ENCODE data around the gene PTPN3.

DNA sequence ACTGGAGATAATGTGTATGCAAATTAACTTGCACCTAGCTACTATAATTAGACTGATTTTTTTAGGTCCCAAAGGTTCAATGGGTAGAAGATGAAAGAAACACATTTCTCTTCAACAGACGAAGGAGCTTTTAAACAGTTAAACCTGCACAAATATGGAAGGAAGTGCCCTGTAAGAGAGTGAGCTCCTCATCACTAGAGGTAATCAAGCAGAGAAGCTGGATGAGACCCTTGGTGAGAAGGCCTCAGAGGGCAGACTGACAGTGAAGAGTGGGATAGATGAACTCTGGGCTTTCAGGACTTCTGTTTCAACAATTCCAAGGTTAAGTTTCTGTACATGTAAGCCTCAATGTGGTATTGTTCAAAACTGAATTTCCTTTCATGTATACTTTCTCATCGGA is 23.2 kb downstream of the PTPN3 start:
- TF ChIP-seq, protein P1, sequence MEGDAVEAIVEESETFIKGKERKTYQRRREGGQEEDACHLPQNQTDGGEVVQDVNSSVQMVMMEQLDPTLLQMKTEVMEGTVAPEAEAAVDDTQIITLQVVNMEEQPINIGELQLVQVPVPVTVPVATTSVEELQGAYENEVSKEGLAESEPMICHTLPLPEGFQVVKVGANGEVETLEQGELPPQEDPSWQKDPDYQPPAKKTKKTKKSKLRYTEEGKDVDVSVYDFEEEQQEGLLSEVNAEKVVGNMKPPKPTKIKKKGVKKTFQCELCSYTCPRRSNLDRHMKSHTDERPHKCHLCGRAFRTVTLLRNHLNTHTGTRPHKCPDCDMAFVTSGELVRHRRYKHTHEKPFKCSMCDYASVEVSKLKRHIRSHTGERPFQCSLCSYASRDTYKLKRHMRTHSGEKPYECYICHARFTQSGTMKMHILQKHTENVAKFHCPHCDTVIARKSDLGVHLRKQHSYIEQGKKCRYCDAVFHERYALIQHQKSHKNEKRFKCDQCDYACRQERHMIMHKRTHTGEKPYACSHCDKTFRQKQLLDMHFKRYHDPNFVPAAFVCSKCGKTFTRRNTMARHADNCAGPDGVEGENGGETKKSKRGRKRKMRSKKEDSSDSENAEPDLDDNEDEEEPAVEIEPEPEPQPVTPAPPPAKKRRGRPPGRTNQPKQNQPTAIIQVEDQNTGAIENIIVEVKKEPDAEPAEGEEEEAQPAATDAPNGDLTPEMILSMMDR (conservative IDR thresholded peaks at IDR 0.05) = no peak
- no peak for TF ChIP-seq EZH2 (IDR thresholded peaks at IDR 0.05; ENCODE audit: low read depth)
